B cell (primary cell): ENCODE data around the gene SMARCC1. TPM values are rescaled to one million over a fixed set of nuclear protein-coding genes. Genes with fewer than 3 reads are reported as not detected.

Experiments
- ATAC-seq: fragments of 200-7000 bp; cut with Tn5 transposase; one replicate; pipeline ENCODE4 v1.10.0; 2021; ENCODE audit warnings: low read depth, mild to moderate bottlenecking, moderate number of reproducible peaks, moderate library complexity
- CTCF ChIA-PET: fragments of 350-600 bp; sonication (Branson Sonifier 250); formaldehyde crosslinking; loops from one replicate; lab custom pipeline; 2021; ENCODE audit warnings: antibody characterized with exemption, inconsistent platforms; lab: Charles Lee
- POLR2A ChIA-PET: fragments of 350-600 bp; sonication (Branson Sonifier 250); formaldehyde crosslinking; loops from one replicate; lab custom pipeline; 2021; ENCODE audit warnings: antibody characterized with exemption; lab: Charles Lee
- DNase-seq: peaks from one replicate; pipeline ENCODE4 v3.0.0; 2013
- H2AFZ ChIP-seq: 2 replicates; pipeline ENCODE4 v1.6.1; 2012; ENCODE audit warnings: mild to moderate bottlenecking, low read depth, low read length; ENCODE audit not compliant: insufficient read depth, poor library complexity, severe bottlenecking
- H3K27ac ChIP-seq, 2 donors: 1 replicate in 1 of 2; 2 replicates in 1 of 2; pipeline ENCODE4 v1.5.1; 2012 to 2013; ENCODE audit warnings: low read length in 2 of 2, mild to moderate bottlenecking in 2 of 2, moderate library complexity in 1 of 2
- H3K27me3 ChIP-seq, 4 experiments: fragments of 200-600 bp in 1 of 4; sonication (generic) in 1 of 4; replicated peaks in 1 of 4; 1 replicate in 2 of 4; 2 replicates in 2 of 4; pipeline versions ENCODE4 v1.6.1 to v1.7.0; 2013 to 2016; ENCODE audit warnings: low read length in 3 of 4, mild to moderate bottlenecking in 2 of 4, mixed read lengths in 1 of 4, moderate library complexity in 1 of 4; ENCODE audit not compliant: insufficient read depth in 4 of 4, control insufficient read depth in 3 of 4; ENCODE audit errors: control extremely low read depth in 1 of 4
- H3K36me3 ChIP-seq, 2 experiments: replicated peaks in 1 of 2; 1 replicate in 1 of 2; 2 replicates in 1 of 2; pipeline versions ENCODE4 v1.6.1 to v1.7.1; 2013; ENCODE audit warnings: low read length in 1 of 2; ENCODE audit not compliant: insufficient read depth in 2 of 2, control insufficient read depth in 1 of 2; ENCODE audit errors: control extremely low read depth in 1 of 2, extremely low read depth in 1 of 2
- H3K4me1 ChIP-seq, 2 donors: fragments of 200-600 bp in 1 of 2; sonication (generic) in 1 of 2; 1 replicate in 1 of 2; 2 replicates in 1 of 2; pipeline versions ENCODE4 v1.5.1 to v1.6.1; 2013 to 2017; ENCODE audit warnings: low read length in 2 of 2; ENCODE audit not compliant: control insufficient read depth in 2 of 2, insufficient read depth in 2 of 2
- H3K4me2 ChIP-seq: replicated peaks from 2 replicates; pipeline ENCODE3; 2012; ENCODE audit warnings: mild to moderate bottlenecking, low read depth, low read length; ENCODE audit not compliant: poor library complexity, severe bottlenecking
- H3K4me3 ChIP-seq, 5 experiments: fragments of 200-600 bp in 1 of 5; sonication (generic) in 1 of 5; 1 replicate in 3 of 5; 2 replicates in 2 of 5; pipeline versions ENCODE4 v1.5.1 to v1.7.0; 2011 to 2016; ENCODE audit warnings: low read length in 4 of 5, mild to moderate bottlenecking in 4 of 5, low read depth in 2 of 5, control low read depth in 1 of 5, moderate library complexity in 1 of 5; ENCODE audit not compliant: insufficient read depth in 1 of 5; ENCODE audit errors: control extremely low read depth in 1 of 5, extremely low read depth in 1 of 5
- H3K79me2 ChIP-seq: fragments of 200-600 bp; sonication (generic); one replicate; pipeline ENCODE4 v1.6.0; 2016; ENCODE audit warnings: low read length; ENCODE audit not compliant: control insufficient read depth, insufficient read depth
- H3K9ac ChIP-seq: fragments of 200-600 bp; sonication (generic); 2 replicates; pipeline ENCODE4 v1.6.1; 2017; ENCODE audit warnings: mild to moderate bottlenecking, low read length, moderate library complexity
- H3K9me3 ChIP-seq, 3 donors: one replicate each; pipeline versions ENCODE4 v1.6.1 to v1.7.1; 2013; ENCODE audit warnings: low read length in 2 of 3; ENCODE audit not compliant: control insufficient read depth in 2 of 3, insufficient read depth in 1 of 3; ENCODE audit errors: control extremely low read depth in 1 of 3
- H4K20me1 ChIP-seq: 2 replicates; pipeline ENCODE4 v1.6.0; 2012; ENCODE audit warnings: mild to moderate bottlenecking, low read length; ENCODE audit not compliant: insufficient read depth, control insufficient read depth, poor library complexity, severe bottlenecking
- H3K27ac Mint-ChIP-seq: one replicate; pipeline ENCODE4 v1.8.0; 2021; ENCODE audit warnings: mixed read lengths
- H3K27me3 Mint-ChIP-seq: one replicate; pipeline ENCODE4 v1.8.0; 2021; ENCODE audit warnings: mixed read lengths
- H3K4me1 Mint-ChIP-seq: one replicate; pipeline ENCODE4 v1.8.0; 2021; ENCODE audit warnings: mixed read lengths
- H3K4me3 Mint-ChIP-seq: one replicate; pipeline ENCODE4 v1.8.0; 2021; ENCODE audit warnings: mixed read lengths
- H3K9me3 Mint-ChIP-seq: one replicate; pipeline ENCODE4 v1.8.0; 2022; ENCODE audit warnings: mixed read lengths; ENCODE audit not compliant: insufficient read depth
- CTCF ChIP-seq: fragments of 200-600 bp; IDR thresholded peaks from one replicate; pipeline ENCODE4 v1.8.0; 2022; ENCODE audit warnings: antibody characterized with exemption, mild to moderate bottlenecking
- EZH2 ChIP-seq: IDR thresholded peaks from 2 replicates; pipeline ENCODE4 v1.6.1; 2012; ENCODE audit warnings: borderline replicate concordance, low read depth, mild to moderate bottlenecking, moderate library complexity, low read length; ENCODE audit not compliant: insufficient read depth, poor library complexity, severe bottlenecking
- WGBS: methylation state at CpG from one replicate; pipeline ENCODE4 v1.1.5; 2013; ENCODE audit warnings: missing lambda C conversion rate; ENCODE audit not compliant: insufficient coverage; 5-methylcytosine and 5-hydroxymethylcytosine counted together
- intact Hi-C: fragments of 100-400 bp; cut with micrococcal nuclease; formaldehyde crosslinking; loops from one replicate; pipeline ENCODE4 v1.10.0; 2022
- polyA plus RNA-seq: library from polyadenylated mRNA; depleted of rRNA; stranded (reverse); fragments of >200 nt; gene quantifications from 2 replicates; pipeline ENCODE4 v1.2.3, GENCODE V29; 2012
- total RNA-seq, 2 donors: library from RNA; stranded (reverse); fragments of 120-200 nt in 1 of 2; gene quantifications; 1 replicate in 1 of 2; 2 replicates in 1 of 2; pipeline versions ENCODE4 v1.2.3 to v1.2.4, GENCODE V29; 2013 to 2022

SMARCC1 gene
- total and polyA plus RNA-seq, 2 donors (not counting 1 experiment from before 2014, with no cell fraction given), result 13.1 to 155 TPM

- intact Hi-C loops, result no loop called here
- no peak overlapping the region for H3K4me2 ChIP-seq
- DNase-seq, result no peak
- peaks cover 0 to 16% (median 2%) of the 10 kb centered on the region in 4 experiments for H3K27me3 ChIP-seq
- Mint-ChIP-seq H3K4me3 (no peak overlapping the region), H3K4me1 (no peaks in the 10 kb centered on the region), H3K27ac (no peak overlapping the region), H3K27me3 (peaks cover 24% of the 10 kb centered on the region), H3K9me3 (no peaks in the 10 kb centered on the region)
- H3K4me1 ChIP-seq, result no peaks in the 10 kb centered on the region
- H4K20me1 ChIP-seq, result no peaks in the 10 kb centered on the region
- H3K27ac ChIP-seq, result no peak overlapping the region
- ATAC-seq, result no peak
- no peak overlapping the region for H3K9ac ChIP-seq
- no peak for TF ChIP-seq CTCF
- no peak for TF ChIP-seq EZH2
- H3K4me3 ChIP-seq, result no peak overlapping the region
- no peak overlapping the region for H2AFZ ChIP-seq
- CTCF ChIA-PET, result no interaction called here
- no peaks in the 10 kb centered on the region for H3K36me3 ChIP-seq
- no peaks in the 10 kb centered on the region for H3K79me2 ChIP-seq
- POLR2A ChIA-PET, result no interaction called here
- WGBS, result 96% methylated on average over 7 of the region's 10 CpGs
- no peaks in the 10 kb centered on the region for H3K9me3 ChIP-seq
Measured at GRCh38 chr3:47571391-47572175, 210.1 kb downstream of the SMARCC1 start.

GRCh38 chr3:47568901-47569300, 212.8 kb downstream of the SMARCC1 start:
- ChIA-PET CTCF (no interaction called here), POLR2A (interaction anchor here (0.6 kb wide), 1 partner anchor 180 kb away, joined by 3 read pairs; no protein-coding TSS in a partner anchor)
- no peak overlapping the region for H3K27ac Mint-ChIP-seq
- Histone ChIP-seq H3K27ac (no peak overlapping the region), H3K79me2 (no peaks in the 10 kb centered on the region), H3K36me3 (no peaks in the 10 kb centered on the region), H3K4me1 (no peaks in the 10 kb centered on the region), H4K20me1 (no peaks in the 10 kb centered on the region), H3K4me2 (no peak overlapping the region), H3K9me3 (no peaks in the 10 kb centered on the region), H2AFZ (no peak overlapping the region), H3K9ac (no peak overlapping the region), H3K4me3 (no peak overlapping the region), H3K27me3 (peaks cover 0 to 12% (median 2%) of the 10 kb centered on the region in 4 experiments)
- H3K4me3 Mint-ChIP-seq, result no peak overlapping the region
- 98% methylated on average over 6 of the region's 6 CpGs for WGBS
- no peaks in the 10 kb centered on the region for H3K4me1 Mint-ChIP-seq
- intact Hi-C loops, result no loop called here
- peaks cover 17% of the 10 kb centered on the region for H3K27me3 Mint-ChIP-seq
- H3K9me3 Mint-ChIP-seq, result no peaks in the 10 kb centered on the region
- ATAC-seq (no peak), DNase-seq (no peak)
- TF ChIP-seq CTCF (no peak), EZH2 (no peak)
